NCI-H526 (cell line): Measurements from ENCODE around the gene MOB3A.
"Not testable (repeated sequence)": the region's sequence is repeated elsewhere in the genome, so short reads cannot be mapped to it uniquely, and the experiment has no call there.

ENCODE experiments used
- DNase-seq, 2 experiments: peaks; one replicate each; lab custom pipeline; 2025; lab: John Stamatoyannopoulos, UW

MOB3A gene

DNA sequence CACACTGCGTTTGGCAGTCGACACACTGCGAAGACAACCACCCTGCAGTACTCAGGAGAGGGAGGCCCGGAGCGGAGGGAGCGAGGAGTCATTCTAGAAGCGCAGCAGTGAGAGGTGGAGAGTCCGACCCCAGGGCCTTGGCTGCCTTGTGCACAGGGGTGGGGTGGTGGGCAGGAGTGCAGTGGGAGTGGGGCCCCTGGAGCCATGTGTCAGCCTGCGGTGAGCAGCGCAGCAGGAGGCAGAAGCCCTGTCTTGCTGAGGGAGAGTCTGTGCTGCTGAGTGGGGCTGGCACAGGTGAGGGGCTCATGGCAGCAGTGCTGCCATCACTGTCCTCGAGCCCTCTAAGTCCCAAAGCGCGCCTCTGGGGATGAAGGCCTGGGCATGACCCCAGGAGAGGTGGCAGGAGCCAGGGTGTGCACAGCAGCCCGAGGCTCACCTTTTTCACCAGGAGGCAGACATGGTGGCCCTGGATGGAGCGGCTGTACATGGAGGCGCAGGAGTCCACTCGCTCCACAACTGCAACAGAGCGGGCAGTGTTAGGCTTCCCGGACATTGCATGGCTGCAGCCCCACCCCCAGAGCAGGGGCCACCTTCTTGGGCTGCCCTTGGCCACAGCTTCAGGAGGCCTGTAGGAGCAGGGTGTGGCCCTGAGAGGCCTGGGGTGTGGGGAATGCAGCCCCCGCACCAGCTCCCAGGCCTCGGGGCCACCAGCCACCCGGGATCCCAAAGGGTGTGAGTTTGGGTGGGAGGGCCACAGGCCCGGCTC lies 12.3 kb upstream of the MOB3A start:
- DNase-seq: no peak

DNA sequence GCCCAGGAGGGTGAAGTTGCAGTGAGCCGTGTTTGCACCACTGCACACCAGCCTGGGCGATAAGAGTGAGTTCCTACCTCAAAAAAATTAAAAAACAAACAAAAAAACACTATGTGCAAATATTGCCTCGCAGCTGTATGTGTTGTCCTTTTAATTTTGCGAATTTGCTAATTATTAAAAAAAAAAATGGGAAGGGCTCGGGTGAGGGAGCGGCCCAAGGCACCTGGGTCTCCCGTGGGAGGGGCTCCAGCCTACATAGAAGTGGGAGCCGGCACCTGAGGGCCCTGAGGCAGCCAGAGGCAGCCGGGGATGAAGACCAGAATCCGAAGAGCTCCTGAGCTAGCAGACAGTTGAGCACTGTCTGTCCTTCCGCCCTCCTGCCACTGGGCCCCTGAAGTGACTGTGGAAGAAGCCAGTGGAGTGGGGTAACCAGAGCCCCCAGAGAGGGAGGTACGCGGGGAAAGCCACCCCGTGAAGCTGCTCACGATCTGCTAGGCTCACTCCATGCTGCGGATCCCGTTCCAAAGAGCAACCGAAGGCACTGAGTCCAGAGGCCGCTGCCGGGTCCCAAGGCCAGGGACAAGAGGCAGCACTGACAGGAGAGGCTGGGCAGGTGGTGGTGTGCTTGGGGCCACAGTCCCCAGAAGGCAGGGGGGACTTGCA lies 7.0 kb upstream of the MOB3A start:
- DNase-seq: no peak

DNA sequence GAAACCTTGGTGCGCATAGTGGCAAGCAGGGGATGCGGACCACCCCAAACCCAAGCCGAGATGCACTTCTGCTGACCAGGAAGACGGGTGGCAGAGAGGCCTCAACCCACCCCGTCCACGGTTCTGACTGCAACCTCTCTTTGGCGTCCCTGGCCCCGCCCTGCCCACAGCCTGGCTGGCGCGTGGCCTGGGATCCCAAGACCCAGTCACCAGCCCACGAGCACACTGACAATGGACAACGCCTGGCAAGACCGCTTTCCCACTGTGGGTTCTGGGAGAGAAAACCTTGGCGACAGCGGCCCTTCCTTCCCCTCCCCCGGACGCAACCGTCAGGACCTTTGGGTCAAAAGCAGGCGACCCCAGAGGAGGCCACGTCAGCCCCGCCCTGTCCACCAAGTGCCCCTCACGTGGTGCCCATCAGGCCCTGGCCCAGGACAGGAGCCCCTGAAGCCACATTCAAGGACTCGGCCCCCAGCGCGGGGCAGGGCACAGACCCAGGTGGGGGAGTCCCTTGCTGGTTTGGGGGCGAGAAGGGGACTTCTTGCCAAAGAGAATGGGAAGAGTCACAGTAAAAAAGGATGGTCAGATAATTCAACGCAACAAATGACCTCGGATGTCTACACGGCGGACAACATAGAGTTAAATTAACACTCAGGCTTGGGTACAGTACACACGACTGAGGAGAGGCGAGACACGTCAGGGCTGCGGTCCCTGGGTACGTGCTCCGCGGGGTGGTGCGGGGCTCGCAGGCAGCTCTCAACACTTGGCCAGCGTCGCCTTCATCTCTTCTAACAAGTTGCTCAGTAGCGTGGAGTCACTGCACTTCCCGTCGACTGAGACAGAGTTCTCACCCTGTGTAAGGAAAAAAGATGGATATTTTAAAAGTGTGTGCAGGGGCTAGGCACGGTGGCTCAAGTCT lies 5.5 kb upstream of the MOB3A start:
- no peak for DNase-seq

DNA sequence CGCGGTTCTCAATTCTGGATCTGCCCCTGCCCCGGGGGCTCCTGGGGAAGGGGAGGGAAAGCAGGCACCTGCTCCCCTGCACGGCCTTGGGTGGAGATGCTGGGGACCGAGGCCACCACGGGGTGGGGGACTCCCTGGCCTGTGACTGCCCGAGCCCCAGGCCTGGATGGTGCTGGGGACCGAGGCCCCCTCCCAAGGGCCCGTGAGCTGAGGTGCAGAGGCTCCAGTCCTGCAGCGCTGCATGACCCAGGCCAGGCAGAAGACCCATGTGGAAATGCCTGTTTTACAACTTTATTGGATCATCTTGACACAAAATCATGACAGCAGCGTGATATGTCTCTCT lies 4.6 kb upstream of the MOB3A start:
- no peak for DNase-seq

DNA sequence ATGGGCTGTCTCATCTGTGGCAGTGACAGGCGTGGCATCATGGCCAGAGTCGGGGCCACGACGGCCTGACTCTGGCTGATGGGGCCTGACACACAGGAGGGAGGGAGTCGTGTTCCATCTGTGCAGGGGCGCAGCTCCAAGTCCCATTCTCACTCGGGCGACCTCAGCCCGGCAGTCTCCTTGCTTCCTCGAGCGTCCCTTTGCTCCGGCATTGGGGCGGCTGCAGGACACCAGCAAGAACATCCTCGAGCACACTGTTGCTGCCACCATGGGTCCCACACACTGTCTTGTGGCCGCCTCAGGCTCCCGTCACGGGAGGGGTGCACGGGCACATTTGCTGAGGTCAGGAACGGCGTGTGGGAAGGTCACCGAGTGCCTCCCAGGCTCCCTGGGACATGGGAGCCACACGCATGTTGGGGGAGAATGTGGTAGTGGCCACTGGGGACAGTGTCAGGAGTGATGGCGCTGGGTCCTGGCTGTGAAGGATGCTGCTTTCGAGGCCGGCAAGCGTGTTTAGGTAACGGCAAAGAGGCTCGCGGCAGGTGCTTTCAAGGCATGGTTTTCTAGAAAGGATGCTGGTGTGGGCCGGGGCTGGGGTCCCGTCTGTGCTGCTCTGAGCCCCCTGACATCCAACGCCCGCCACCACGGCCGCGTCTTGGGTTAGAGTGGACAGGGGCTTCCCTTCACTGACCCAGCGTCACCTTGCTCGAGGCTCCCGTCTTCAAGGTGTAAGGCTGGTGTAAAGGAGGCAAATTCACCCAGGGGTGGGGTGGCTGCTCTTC lies 4.0 kb upstream of the MOB3A start:
- no peak for DNase-seq

DNA sequence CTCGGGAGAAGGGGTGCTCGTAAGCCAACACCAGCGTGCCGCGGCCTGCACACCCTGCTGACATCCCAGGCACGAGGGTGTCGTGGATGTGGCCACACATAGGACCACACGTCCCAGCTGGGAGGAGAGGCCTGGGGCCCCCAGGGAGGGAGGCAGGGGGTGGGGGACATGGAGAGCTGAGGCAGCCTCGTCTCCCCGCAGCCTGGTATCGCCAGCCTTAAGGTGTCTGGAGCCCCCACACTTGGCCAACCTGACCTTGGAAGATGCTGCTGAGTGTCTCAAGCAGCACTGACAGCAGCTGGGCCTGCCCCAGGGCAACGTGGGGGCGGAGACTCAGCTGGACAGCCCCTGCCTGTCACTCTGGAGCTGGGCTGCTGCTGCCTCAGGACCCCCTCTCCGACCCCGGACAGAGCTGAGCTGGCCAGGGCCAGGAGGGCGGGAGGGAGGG lies 3.0 kb upstream of the MOB3A start:
- DNase-seq: no peak

DNA sequence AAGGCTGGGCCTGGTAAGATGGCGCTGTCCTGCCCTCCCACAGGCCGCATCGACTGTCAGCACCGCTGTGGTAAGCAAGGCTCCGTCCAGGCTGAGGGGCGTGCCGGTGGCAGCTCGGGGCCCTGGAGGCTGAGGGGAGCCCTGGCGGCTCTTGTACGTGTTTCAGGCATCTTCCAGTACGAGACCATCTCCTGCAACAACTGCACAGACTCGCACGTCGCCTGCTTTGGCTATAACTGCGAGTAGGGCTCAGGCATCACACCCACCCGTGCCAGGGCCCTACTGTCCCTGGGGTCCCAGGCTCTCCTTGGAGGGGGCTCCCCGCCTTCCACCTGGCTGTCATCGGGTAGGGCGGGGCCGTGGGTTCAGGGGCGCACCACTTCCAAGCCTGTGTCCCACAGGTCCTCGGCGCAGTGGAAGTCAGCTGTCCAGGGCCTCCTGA lies 1.8 kb upstream of the MOB3A start:
- DNase-seq: peak in 1 of 2 experiments; percentile 21

DNA sequence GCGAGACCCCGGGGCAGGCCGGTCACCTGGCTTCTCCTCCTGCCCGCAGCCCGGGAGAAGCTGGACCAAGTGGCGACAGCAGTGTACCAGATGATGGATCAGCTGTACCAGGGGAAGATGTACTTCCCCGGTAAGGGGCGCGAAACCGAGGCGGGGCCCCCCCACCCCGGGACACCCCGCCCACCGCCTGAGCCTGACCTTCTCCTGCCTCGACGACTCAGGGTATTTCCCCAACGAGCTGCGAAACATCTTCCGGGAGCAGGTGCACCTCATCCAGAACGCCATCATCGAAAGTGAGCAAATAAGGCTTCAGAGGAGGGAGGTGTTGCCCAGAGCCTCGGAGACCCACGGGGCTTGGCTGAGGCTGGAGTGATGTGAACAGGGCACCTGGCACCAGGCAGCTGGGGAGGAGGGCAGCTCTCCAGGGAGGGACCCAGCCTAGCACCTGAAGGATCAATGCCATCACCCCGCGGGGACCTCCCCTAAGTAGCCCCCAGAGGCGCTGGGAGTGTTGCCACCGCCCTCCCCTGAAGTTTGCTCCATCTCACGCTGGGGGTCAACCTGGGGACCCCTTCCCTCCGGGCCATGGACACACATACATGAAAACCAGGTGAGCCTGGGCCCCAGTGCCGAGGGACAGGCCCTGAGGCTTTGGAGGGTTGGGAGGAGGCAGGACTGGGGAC lies 1.2 kb upstream of the MOB3A start:
- peak in 1 of 2 experiments; percentile 6 for DNase-seq

DNA sequence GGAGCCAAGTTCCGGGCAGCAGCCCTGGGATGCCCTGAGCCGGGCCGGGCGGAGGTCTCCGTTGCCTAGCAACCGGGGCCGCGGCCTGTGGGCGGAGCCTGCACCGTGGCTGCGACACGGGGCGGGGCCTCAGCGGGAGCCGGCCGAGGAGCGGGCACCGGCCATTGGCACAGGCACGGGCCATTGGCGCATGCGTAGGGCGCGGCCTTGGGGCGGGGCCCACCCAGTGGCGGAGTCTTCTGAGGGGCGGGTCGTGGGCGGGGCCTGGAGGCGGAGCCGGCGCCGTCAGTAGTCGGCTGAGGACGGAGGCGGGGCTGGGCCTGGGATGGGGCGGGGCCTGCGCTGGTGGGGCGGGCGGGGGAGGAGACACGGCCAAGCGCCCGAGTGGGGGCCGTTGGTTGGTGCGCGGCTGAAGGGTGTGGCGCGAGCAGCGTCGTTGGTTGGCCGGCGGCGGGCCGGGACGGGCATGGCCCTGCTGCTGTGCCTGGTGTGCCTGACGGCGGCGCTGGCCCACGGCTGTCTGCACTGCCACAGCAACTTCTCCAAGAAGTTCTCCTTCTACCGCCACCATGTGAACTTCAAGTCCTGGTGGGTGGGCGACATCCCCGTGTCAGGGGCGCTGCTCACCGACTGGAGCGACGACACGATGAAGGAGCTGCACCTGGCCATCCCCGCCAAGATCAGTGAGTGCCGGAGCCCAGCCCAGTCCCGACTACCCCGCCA lies 515 bp upstream of the MOB3A start, which contains the start of gene IZUMO4:
Gene IZUMO4, plus strand, starts transcription at position 436 of the 723 bp plus-strand sequence. Its CDS starts 31 bp downstream, at position 467.
- DNase-seq: peak; percentile 86 to 98

DNA sequence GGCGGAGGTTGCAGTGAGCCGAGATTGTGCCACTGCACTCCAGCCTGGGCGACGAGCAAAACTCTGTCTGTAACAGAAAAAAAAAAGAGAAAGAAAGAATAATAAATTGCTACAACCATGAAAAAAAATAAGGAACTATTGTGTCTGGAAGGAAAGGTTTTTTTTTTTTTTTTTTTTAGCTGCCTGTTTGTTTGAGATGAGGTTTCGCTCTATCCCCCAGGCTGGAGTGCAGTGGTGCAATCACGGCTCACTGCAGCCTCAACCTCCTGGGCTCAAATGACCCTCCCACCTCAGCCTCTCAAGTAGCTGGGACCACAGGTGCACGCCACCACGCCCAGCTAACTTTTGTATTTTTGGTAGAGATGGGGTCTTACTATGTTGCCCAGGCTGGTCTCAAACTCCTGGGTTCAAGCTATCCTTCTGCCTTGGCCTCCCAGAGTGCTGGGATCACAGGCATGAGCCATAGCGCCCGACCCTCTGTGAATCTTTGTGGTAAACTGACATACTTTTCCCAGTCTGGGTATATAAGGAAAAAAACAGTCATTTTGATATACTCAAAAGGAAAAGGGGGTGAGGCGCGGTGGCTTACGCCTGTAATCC lies 4.1 kb downstream of the MOB3A start:
- not testable (repeated sequence) for DNase-seq

DNA sequence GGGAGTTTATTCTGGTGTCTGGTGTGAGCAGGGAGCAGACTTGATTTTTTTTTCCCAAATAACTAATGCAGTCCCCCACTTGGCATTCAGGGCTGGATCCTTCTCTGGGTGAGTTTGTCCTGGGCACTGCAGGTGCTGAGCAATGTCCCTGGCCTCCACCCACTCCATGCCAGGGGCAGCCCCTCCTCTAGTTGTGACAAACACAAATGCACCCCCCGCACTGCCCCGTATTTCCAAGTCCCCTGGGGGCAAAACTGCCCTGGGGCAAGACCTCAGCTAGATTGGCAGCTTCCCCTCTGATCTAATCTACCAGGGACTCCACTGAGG lies 6.4 kb downstream of the MOB3A start:
- no peak for DNase-seq

DNA sequence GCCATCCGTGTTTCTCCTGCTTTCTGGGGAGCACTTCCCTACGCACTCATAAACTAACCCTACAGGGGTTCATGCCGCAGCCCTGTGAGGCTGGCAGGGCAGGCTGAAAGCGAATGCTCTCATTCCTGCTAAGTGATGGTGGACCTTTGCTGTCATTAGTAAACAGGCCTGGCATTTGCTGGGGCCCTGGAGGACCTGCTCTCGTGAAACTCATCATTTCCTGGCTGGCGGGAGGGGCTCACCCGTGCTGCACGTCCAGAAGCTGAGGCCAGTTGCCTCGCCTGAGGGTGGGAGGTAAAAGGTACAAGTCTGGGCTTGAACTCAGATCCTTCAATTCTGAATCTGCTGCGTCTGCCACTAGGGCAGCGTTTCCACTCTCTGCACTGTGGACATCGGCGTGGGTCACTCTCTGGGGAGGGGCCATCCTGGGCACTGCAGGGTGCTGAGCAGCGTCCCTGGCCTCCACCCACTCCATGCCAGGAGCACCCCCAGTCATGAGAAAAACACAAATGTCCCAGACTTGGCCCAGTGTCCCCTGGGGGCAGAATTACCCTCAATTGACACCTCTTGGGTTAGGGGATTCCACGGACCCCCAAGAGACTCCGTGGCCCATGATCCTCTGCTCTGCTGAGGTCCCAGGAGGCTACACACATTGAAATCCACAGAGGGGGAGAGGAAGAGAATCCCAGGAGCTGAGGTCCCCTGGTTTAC lies 7.0 kb downstream of the MOB3A start:
- no peak for DNase-seq

DNA sequence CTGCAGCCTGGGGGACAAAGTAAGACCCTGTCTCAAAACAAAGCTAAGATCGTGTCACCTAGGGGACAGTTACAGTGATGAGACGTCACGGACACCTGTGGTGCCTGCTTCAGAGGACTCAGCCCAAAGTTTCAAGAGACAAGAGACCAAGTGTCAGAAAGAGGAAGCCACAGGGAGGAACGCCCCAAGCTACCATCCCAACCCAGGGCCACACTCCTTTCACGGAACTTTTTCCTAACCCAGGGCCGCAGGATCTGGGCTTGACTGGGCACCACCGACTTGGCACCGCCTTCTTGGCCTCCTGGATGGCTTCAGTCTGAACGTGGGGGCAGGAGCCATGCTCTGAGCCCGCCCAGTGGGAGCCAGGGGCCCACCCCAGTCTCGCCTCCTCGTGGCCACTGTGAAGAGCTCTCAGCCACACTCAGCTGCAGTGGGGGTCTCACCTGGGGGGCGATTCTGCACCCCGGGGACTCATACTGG lies 8.5 kb downstream of the MOB3A start:
- DNase-seq: no peak

DNA sequence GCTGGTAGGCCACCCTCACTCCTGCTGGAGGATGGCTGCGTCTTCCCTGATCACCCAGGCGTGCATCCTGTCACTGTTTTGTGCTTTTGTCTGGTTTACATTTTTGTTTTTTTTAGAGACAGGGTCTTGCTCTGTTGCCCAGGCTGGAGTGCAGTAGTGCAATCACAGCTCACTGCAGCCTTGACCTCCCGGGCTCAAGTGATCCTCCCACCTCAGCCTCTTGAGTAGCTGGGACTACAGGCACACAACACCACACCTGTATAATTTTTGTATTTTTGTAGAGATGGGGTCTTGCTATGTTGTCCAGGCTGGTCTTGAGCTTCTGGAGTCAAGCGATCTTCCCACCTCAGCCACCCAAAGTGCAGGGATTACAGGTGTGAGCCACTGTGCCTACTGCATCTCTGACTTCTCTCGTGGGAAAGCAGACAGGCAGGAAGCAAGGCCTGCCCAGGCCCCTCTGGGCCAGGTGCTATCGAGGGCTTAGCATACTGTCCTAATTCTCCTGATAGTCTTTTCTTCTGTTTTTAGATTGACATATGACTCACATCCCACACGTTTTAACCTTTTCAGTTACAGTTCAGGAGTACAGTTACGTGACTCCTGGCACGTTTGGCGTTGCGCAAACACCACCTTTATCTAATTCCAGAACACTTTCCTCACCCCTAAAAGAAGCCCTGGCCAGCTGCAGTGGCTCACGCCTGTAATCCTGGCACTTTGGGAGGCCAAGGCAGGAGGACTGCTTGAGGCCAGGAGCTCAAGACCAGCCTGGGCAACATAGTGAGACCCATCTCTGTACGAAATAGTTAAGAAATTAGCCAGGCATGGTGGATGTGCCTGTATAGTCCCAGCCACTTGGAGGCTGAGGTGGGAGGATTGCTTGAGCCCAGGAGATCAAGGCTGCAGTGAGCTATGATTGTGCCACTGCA lies 9.2 kb downstream of the MOB3A start:
- not testable (repeated sequence) for DNase-seq

DNA sequence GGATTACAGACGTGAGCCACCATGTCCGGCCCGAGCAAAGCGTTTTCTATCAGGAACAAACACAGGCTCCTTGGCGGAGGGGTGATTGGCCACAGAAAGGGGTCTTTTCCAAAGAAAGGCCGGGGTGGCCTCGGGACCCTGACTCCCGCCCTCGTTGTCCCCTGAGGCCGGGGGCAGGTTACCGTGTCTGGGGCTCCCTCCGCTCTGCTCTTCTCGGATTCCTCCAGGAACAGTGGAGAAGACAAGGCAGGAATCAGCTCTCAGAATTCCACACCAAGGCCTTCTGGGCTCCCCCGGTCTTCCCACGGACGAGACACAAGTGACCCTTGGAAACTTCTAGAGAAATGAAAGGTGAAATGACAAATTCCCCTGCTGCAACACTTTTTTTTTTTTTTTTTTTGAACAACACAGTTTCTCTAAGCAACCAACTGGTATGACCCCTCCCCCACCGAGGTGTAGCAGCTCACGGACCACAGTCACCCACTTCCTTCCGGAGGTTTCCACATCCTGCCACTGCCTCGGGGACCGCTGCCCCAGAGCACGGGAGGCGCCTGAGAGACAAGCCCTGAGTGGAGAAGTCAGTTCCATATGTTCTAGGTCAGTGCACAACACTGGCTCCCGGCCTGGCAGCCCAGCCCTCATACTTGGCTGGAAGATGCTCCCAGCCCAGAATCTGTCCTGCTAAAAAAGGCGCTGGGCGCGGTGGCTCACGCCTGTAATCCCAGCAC lies 11.0 kb downstream of the MOB3A start:
- no peak for DNase-seq

DNA sequence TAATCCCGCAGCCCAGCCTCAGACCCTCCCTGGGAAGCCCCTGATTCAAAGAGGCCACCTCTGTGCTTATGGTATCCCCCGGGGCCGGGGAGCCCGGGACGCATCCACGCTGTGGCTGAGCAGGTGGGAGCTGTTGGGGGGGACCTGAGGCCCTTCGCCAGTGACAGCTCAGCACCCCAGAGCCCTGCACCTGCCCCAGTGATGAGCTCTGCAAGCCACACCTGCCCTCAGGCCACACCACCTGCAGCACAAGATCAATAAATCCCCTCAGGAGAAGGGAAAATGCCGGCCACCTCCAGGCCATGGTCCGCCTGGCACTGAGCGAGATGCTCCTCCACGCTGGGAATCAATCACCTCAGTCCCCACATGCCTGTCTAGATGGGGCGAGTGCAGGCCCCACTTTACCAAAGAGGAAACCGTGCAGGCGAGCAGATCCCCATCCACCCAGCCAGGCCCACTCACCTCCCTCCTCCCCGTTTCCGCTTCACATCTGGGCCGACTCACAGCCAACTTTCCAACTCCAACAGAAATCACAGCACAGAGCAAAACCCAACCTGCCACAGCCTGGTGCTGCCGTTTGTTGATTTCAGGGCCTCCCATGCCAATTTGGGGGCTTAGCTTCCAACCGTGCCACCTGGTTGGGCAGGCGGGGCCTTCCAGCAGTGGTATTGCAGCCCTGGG lies 12.8 kb downstream of the MOB3A start:
- no peak for DNase-seq
